Measurements from ENCODE around the gene LATS2.

DNA sequence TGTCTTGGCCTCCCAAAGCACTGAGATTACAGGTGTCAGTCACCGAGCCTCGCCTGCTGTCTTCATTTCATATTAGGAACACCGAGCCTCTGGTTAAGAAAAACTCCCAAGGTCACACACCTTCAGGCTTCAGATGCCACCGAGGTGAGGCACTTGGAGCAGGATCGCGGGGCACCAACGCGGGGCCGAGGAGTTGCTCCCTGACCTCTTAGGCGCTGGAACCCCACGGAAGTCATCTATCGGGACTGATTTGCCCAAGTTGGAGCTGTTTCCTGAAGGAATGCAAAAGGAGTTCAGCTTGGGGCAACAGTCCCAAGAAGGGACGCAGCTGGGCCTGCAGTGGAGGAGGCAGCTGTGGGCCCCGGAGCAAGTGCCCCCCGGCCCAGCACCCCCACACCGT, 108.5 kb downstream of the LATS2 start:
- TF ChIP-seq, protein P1, sequence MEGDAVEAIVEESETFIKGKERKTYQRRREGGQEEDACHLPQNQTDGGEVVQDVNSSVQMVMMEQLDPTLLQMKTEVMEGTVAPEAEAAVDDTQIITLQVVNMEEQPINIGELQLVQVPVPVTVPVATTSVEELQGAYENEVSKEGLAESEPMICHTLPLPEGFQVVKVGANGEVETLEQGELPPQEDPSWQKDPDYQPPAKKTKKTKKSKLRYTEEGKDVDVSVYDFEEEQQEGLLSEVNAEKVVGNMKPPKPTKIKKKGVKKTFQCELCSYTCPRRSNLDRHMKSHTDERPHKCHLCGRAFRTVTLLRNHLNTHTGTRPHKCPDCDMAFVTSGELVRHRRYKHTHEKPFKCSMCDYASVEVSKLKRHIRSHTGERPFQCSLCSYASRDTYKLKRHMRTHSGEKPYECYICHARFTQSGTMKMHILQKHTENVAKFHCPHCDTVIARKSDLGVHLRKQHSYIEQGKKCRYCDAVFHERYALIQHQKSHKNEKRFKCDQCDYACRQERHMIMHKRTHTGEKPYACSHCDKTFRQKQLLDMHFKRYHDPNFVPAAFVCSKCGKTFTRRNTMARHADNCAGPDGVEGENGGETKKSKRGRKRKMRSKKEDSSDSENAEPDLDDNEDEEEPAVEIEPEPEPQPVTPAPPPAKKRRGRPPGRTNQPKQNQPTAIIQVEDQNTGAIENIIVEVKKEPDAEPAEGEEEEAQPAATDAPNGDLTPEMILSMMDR (IDR thresholded peaks at IDR 0.05; ENCODE audit: low read depth, low read length), result no peak
- no peak for TF ChIP-seq EZH2phosphoT487 (IDR thresholded peaks at IDR 0.05; ENCODE audit: low read depth)
